Lung microvascular endothelial cell (primary cell): Measurements from ENCODE around the gene GRPEL2. TPM values are rescaled to one million over a fixed set of nuclear protein-coding genes. Genes with fewer than 3 reads are reported as not detected.
"Not testable (repeated sequence)": the region's sequence is repeated elsewhere in the genome, so short reads cannot be mapped to it uniquely, and the experiment has no call there.

Source experiments
- DNase-seq, 2 donors: peaks; one replicate each; pipeline versions ENCODE4 v3.0.0 to v3.0.0-alpha.2; 2010; ENCODE audit warnings: low read depth in 2 of 2
- total RNA-seq: library from RNA; depleted of rRNA; stranded (reverse); fragments of >200 nt; gene quantifications from 2 replicates; pipeline ENCODE4 v1.2.1, GENCODE V29; 2014

GRPEL2 gene
- total RNA-seq, 1 donor from 2014 or later = 128 TPM

DNA sequence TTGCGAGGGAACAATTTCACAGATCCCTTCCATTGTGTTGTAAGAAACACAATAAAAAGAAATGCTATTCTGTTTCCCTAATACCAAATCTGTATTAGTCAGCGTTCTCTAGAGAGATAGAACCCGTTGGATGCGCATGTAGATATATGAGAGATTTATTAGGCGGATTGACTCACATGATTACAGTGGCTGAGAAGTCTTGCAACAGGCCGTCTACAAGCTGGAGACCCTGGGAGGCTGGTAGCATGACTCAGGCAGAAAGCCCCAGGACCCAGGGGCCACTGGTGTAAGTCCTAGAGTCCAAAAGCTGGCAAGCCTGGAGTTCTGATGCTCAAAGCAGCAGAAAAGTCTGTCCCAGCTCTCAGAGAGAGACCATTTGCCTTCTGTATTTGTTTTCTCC lies 52.2 kb downstream of the GRPEL2 start:
- DNase-seq = no peak

DNA sequence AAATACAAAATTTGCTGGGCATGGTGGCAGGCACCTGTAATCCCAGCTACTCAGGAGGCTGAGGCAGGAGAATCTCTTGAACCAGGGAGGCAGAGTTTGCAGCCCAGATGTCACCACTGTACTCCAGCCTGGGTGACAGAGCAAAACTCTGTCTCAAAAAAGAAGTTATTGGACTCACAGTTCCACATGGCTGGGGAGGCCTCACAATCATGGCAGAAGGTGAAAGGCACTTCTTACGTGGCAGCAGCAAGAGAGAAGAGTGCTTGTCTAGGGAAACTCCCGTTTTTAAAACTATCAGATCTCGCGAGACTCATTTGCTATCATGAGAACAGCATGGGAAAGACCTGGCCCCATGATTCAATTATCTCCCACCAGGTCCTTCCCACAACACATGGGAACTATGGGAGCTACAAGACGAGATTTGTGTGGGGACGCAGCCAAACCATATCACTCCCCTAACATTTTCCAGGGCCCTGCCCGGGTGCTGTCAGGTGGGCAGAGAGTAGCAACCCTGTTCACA lies 53.5 kb downstream of the GRPEL2 start:
- not testable (repeated sequence) for DNase-seq

DNA sequence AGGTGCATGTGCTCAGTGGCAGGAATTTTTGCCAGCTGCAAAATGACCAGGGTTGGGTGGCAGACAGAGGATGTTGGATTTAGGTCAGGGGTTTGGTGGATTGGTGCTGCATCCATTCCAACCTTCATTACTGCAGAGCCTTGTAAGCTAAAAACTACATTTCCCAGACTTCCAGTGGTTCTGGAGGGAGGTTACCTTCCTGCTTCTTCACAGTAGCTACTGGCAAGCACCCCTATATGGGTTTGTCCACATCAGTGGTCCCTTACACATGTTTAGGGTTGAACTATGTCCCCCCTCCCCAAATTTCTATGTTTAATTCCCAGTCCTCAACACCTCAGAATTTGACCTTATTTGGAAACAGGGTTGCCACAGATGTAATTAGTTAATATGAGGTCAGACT lies 54.5 kb downstream of the GRPEL2 start:
- no peak for DNase-seq

DNA sequence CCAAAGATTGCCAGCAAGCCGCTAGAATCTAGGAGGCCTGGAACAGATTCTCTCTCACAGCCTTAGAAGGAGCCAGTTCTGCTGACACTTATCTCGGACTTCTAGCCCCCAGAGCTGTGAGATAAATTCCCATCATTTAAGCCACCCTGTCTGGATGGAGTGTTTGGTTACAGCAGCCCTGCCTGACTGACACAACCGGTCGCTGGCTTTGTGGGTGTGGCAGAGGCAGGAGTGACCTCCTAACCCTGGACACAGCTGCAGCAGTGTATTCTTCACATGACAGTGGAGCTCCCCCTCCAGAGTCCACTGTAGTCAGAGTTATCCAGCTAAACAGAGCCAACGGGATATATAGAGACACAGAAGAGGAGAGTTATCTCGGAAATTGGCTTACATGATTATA lies 55.0 kb downstream of the GRPEL2 start:
- DNase-seq = no peak

DNA sequence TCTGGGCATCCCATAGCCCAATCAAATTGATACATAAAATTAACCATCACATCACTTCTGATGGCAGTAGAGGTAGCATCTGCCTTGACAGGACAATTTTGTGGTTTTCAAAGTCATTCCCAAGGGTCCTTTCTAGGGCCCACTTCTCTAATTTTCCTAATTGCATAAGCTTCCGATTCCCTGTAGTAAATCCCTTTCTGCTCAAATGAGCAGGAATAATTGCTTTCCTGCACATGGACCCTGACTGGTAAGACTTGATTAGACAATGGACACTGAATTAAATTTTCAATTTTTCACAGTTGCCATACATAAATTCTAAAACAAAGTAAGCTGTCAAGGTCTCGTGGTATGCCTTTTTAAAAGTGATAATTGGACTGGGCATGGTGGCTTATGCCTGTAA lies 55.8 kb downstream of the GRPEL2 start:
- DNase-seq = no peak

DNA sequence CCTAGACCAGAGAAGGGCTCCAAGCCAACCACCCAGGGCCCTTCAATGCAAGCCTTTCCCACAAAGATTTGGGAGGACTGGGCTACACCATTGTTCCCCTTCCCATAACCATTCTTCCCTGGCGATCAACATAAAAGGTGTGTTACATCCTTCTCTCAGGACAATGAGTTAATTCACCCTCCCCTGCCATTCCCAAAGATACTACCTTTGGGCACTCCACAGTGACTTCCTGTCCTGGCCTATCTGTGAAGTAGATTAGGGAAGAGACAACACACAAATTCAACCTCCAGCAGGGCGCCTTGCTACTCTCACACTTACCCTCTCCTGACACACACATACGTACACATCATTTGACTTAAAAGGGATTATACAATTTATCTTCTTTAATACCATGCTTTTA lies 57.0 kb downstream of the GRPEL2 start:
- no peak for DNase-seq

Other genes with a start within 250 kb of the GRPEL2 start
- gene ABLIM3, start 204.0 kb upstream of the GRPEL2 start, total RNA-seq = 19.4 and 20.0 TPM in 2 replicates
- 106 and 219 TPM in 2 replicates for gene AFAP1L1, start 73.6 kb upstream of the GRPEL2 start, total RNA-seq
- gene PCYOX1L, start 12.5 kb downstream of the GRPEL2 start, total RNA-seq = 9.8 and 13.3 TPM in 2 replicates
- gene IL17B, start 33.8 kb downstream of the GRPEL2 start, total RNA-seq = not detected in 2 replicates
- 290 and 294 TPM in 2 replicates for gene CSNK1A1, start 205.9 kb downstream of the GRPEL2 start, total RNA-seq
- 9.8 and 16.1 TPM in 2 replicates for gene ARHGEF37, start 236.0 kb downstream of the GRPEL2 start, total RNA-seq